ENCODE data around the gene DHX35.

- TF ChIP-seq POLR2A (IDR thresholded peaks at IDR 0.05; ENCODE audit: control extremely low read depth in 1 of 2, low read depth in 2 of 2, low read length in 2 of 2), result no peak
- no peak for TF ChIP-seq TEAD4 (IDR thresholded peaks at IDR 0.05; ENCODE audit: low read depth, low read length)
- no peak for TF ChIP-seq TAF1 (IDR thresholded peaks at IDR 0.05; ENCODE audit: low read depth, low read length)
- TF ChIP-seq YY1 (IDR thresholded peaks at IDR 0.05; ENCODE audit: low read depth, low read length), result no peak
- no peak for TF ChIP-seq PHF8 (conservative IDR thresholded peaks at IDR 0.05; ENCODE audit: low read depth, low read length)
- TF ChIP-seq, protein P1, sequence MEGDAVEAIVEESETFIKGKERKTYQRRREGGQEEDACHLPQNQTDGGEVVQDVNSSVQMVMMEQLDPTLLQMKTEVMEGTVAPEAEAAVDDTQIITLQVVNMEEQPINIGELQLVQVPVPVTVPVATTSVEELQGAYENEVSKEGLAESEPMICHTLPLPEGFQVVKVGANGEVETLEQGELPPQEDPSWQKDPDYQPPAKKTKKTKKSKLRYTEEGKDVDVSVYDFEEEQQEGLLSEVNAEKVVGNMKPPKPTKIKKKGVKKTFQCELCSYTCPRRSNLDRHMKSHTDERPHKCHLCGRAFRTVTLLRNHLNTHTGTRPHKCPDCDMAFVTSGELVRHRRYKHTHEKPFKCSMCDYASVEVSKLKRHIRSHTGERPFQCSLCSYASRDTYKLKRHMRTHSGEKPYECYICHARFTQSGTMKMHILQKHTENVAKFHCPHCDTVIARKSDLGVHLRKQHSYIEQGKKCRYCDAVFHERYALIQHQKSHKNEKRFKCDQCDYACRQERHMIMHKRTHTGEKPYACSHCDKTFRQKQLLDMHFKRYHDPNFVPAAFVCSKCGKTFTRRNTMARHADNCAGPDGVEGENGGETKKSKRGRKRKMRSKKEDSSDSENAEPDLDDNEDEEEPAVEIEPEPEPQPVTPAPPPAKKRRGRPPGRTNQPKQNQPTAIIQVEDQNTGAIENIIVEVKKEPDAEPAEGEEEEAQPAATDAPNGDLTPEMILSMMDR (IDR thresholded peaks at IDR 0.05; ENCODE audit: control extremely low read depth in 1 of 3, insufficient read depth in 1 of 3, low read depth in 1 of 3, low read length in 3 of 3), result no peak
- TF ChIP-seq POLR2AphosphoS5 (IDR thresholded peaks at IDR 0.05; ENCODE audit: low read depth, low read length), result no peak
- TF ChIP-seq, protein P2, sequence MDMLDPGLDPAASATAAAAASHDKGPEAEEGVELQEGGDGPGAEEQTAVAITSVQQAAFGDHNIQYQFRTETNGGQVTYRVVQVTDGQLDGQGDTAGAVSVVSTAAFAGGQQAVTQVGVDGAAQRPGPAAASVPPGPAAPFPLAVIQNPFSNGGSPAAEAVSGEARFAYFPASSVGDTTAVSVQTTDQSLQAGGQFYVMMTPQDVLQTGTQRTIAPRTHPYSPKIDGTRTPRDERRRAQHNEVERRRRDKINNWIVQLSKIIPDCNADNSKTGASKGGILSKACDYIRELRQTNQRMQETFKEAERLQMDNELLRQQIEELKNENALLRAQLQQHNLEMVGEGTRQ (IDR thresholded peaks at IDR 0.05; ENCODE audit: low read length), result no peak
- TF ChIP-seq, protein P3, sequence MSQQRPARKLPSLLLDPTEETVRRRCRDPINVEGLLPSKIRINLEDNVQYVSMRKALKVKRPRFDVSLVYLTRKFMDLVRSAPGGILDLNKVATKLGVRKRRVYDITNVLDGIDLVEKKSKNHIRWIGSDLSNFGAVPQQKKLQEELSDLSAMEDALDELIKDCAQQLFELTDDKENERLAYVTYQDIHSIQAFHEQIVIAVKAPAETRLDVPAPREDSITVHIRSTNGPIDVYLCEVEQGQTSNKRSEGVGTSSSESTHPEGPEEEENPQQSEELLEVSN (IDR thresholded peaks at IDR 0.05), result no peak
Measured at GRCh38 chr20:39050555-39050902, 88.4 kb downstream of the DHX35 start.
